OCI-LY7 (cell line): Measurements from ENCODE around the gene CST4. TPM values are rescaled to one million over a fixed set of nuclear protein-coding genes. Genes with fewer than 3 reads are reported as not detected.

Experiments used
- BruUV-seq: library from RNA; stranded (reverse); fragments of 400-500 nt; replicated peaks from 2 replicates; lab custom pipeline; 2021; lab: Mats Ljungman, UMichigan
- CTCF ChIA-PET: fragments of 300-600 bp; sonication (Branson Sonifier 250); formaldehyde crosslinking; loops from one replicate; lab custom pipeline; 2022; ENCODE audit warnings: antibody characterized with exemption; ENCODE audit not compliant: unreplicated experiment; lab: Charles Lee
- POLR2A ChIA-PET: fragments of 300-600 bp; sonication (Branson Sonifier 250); formaldehyde crosslinking; loops from one replicate; lab custom pipeline; 2022; ENCODE audit warnings: antibody characterized with exemption; lab: Charles Lee
- DNase-seq: peaks from one replicate; pipeline ENCODE4 v3.0.0-alpha.2; 2015; ENCODE audit warnings: low spot score
- H2AFZ ChIP-seq: fragments of 200-600 bp; sonication (generic), shearing (Covaris generic); 2 replicates; pipeline ENCODE4 v1.6.1; 2014; ENCODE audit warnings: mild to moderate bottlenecking, antibody characterized with exemption, low read length, moderate library complexity
- H3K27ac ChIP-seq: fragments of 200-600 bp; sonication (generic); 2 replicates; pipeline ENCODE4 v1.5.1; 2014; ENCODE audit warnings: mixed run types, low read depth, mild to moderate bottlenecking, moderate library complexity, low read length, inconsistent platforms; ENCODE audit not compliant: poor library complexity, severe bottlenecking
- H3K36me3 ChIP-seq: fragments of 200-600 bp; sonication (generic); 2 replicates; pipeline ENCODE4 v1.6.1; 2014; ENCODE audit warnings: mild to moderate bottlenecking, antibody characterized with exemption, low read length, moderate library complexity, mixed read lengths; ENCODE audit not compliant: insufficient read depth
- H3K4me1 ChIP-seq: fragments of 200-600 bp; sonication (generic); 2 replicates; pipeline ENCODE4 v1.5.1; 2014; ENCODE audit warnings: mild to moderate bottlenecking, low read length; ENCODE audit not compliant: insufficient read depth, poor library complexity, severe bottlenecking
- H3K4me2 ChIP-seq: fragments of 200-600 bp; sonication (generic); 2 replicates; pipeline ENCODE4 v1.6.1; 2014; ENCODE audit warnings: mild to moderate bottlenecking, low read length
- H3K4me3 ChIP-seq: fragments of 200-600 bp; sonication (generic); 2 replicates; pipeline ENCODE4 v1.5.1; 2014; ENCODE audit warnings: mild to moderate bottlenecking, low read depth, low read length; ENCODE audit not compliant: poor library complexity, severe bottlenecking
- H3K79me2 ChIP-seq: fragments of 200-600 bp; sonication (generic); 2 replicates; pipeline ENCODE4 v1.6.1; 2016; ENCODE audit warnings: low read depth, mild to moderate bottlenecking, low read length, moderate library complexity, mixed read lengths; ENCODE audit not compliant: insufficient read depth
- H3K9me2 ChIP-seq: fragments of 200-600 bp; sonication (generic); 2 replicates; pipeline ENCODE4 v1.6.1; 2016; ENCODE audit warnings: mild to moderate bottlenecking, low read length, mixed read lengths; ENCODE audit not compliant: insufficient read depth
- H3K9me3 ChIP-seq: fragments of 200-600 bp; sonication (generic); 2 replicates; pipeline ENCODE4 v1.6.1; 2014; ENCODE audit warnings: mild to moderate bottlenecking, mixed run types, low read length, mixed read lengths
- H4K20me1 ChIP-seq: fragments of 200-600 bp; sonication (generic); 2 replicates; pipeline ENCODE4 v1.6.1; 2014; ENCODE audit warnings: mild to moderate bottlenecking, antibody characterized with exemption, low read length, moderate library complexity, mixed read lengths; ENCODE audit not compliant: insufficient read depth
- CTCF ChIP-seq: fragments of 200-600 bp; sonication (generic); conservative IDR thresholded peaks from 2 replicates; pipeline ENCODE4 v1.5.1; 2014; ENCODE audit warnings: mild to moderate bottlenecking, antibody characterized with exemption, low read length, moderate library complexity, mixed read lengths
- EZH2phosphoT487 ChIP-seq: fragments of 200-600 bp; sonication (generic); IDR thresholded peaks from 2 replicates; pipeline ENCODE4 v1.6.1; 2018; ENCODE audit warnings: low read depth, borderline replicate concordance, mild to moderate bottlenecking, mixed run types, antibody characterized with exemption, low read length, moderate library complexity, mixed read lengths
- intact Hi-C: fragments of 100-400 bp; cut with micrococcal nuclease; formaldehyde crosslinking; loops from one replicate; pipeline ENCODE4 v1.10.0; 2022; ENCODE audit not compliant: unreplicated experiment
- total RNA-seq, 2 experiments: library from RNA; depleted of rRNA in 1 of 2; stranded (reverse); fragments of >200 nt in 1 of 2; shearing (Covaris generic) in 1 of 2; gene quantifications; 2 replicates each; pipeline ENCODE4 v1.2.3, GENCODE V29; 2014 to 2022

The CST4 gene
- total RNA-seq, 2 experiments from 2014 or later, result not detected

- ChIA-PET POLR2A (no interaction called here), CTCF (no interaction called here)
- DNase-seq, result no peak
- H3K4me3 ChIP-seq, result no peak overlapping the region
- no peaks in the 10 kb centered on the region for H3K36me3 ChIP-seq
- no peaks in the 10 kb centered on the region for H3K9me2 ChIP-seq
- BruUV-seq, result no TSS peak
- TF ChIP-seq CTCF, result no peak
- no peaks in the 10 kb centered on the region for H3K4me1 ChIP-seq
- H3K79me2 ChIP-seq, result no peaks in the 10 kb centered on the region
- no peaks in the 10 kb centered on the region for H3K9me3 ChIP-seq
- H3K27ac ChIP-seq, result no peak overlapping the region
- no peak overlapping the region for H2AFZ ChIP-seq
- no peaks in the 10 kb centered on the region for H4K20me1 ChIP-seq
- H3K4me2 ChIP-seq, result no peak overlapping the region
- intact Hi-C loops, result no loop called here
Observed at GRCh38 chr20:23652371-23652770, 36.5 kb downstream of the CST4 start.

GRCh38 chr20:23651117-23651516 is 37.7 kb downstream of the CST4 start:
- DNase-seq, result no peak
- CTCF ChIA-PET, result no interaction called here
- Histone ChIP-seq H3K27ac (no peak overlapping the region), H2AFZ (no peak overlapping the region), H3K9me2 (no peaks in the 10 kb centered on the region), H3K4me3 (no peak overlapping the region), H3K9me3 (no peaks in the 10 kb centered on the region), H3K36me3 (no peaks in the 10 kb centered on the region), H3K4me2 (no peak overlapping the region), H4K20me1 (no peaks in the 10 kb centered on the region), H3K4me1 (no peaks in the 10 kb centered on the region), H3K79me2 (no peaks in the 10 kb centered on the region)
- BruUV-seq, result no TSS peak
- TF ChIP-seq EZH2phosphoT487 (no peak), CTCF (no peak)
- intact Hi-C loops, result no loop called here
- POLR2A ChIA-PET, result no interaction called here

GRCh38 chr20:23649830-23650417 is 38.9 kb downstream of the CST4 start:
- no peak for DNase-seq
- H3K79me2 ChIP-seq, result no peaks in the 10 kb centered on the region
- H3K4me1 ChIP-seq, result no peaks in the 10 kb centered on the region
- BruUV-seq, result no TSS peak
- H3K4me2 ChIP-seq, result no peak overlapping the region
- no peaks in the 10 kb centered on the region for H3K36me3 ChIP-seq
- H3K27ac ChIP-seq, result no peak overlapping the region
- no peak overlapping the region for H3K4me3 ChIP-seq
- no peak overlapping the region for H2AFZ ChIP-seq
- H3K9me2 ChIP-seq, result no peaks in the 10 kb centered on the region
- no peaks in the 10 kb centered on the region for H3K9me3 ChIP-seq
- H4K20me1 ChIP-seq, result no peaks in the 10 kb centered on the region
- ChIA-PET POLR2A (no interaction called here), CTCF (no interaction called here)
- intact Hi-C loops, result no loop called here
- no peak for TF ChIP-seq EZH2phosphoT487
- no peak for TF ChIP-seq CTCF
